WTC11 (cell line): ENCODE data around the gene ANKMY1. TPM values are rescaled to one million over a fixed set of nuclear protein-coding genes. Genes with fewer than 3 reads are reported as not detected.

Experiments used
- ATAC-seq: fragments of 200-7000 bp; cut with Tn5 transposase; 2 replicates; pipeline ENCODE4 v1.10.0; 2021; ENCODE audit warnings: mild to moderate bottlenecking, moderate library complexity
- CTCF ChIA-PET: fragments of 300-600 bp; sonication (Branson Sonifier 250); formaldehyde crosslinking; loops from one replicate; lab custom pipeline; 2021; ENCODE audit warnings: antibody characterized with exemption; lab: Charles Lee
- POLR2A ChIA-PET: fragments of 350-600 bp; sonication (Branson Sonifier 250); formaldehyde crosslinking; loops from one replicate; lab custom pipeline; 2021; ENCODE audit warnings: antibody characterized with exemption; lab: Charles Lee
- DNase-seq: peaks from one replicate; pipeline ENCODE4 v3.0.0; 2021; ENCODE audit warnings: low spot score
- H3K27ac Mint-ChIP-seq: 2 replicates; pipeline ENCODE4 v1.8.0; 2021; ENCODE audit warnings: mixed read lengths
- H3K27me3 Mint-ChIP-seq: 2 replicates; pipeline ENCODE4 v1.8.0; 2021; ENCODE audit warnings: low read depth, mild to moderate bottlenecking, moderate library complexity, mixed read lengths
- H3K36me3 Mint-ChIP-seq: 2 replicates; pipeline ENCODE4 v1.8.0; 2021; ENCODE audit warnings: mixed read lengths
- H3K4me1 Mint-ChIP-seq: 2 replicates; pipeline ENCODE4 v1.8.0; 2022; ENCODE audit warnings: mixed read lengths
- H3K4me3 Mint-ChIP-seq: 2 replicates; pipeline ENCODE4 v1.8.0; 2021; ENCODE audit warnings: mild to moderate bottlenecking, moderate library complexity, mixed read lengths
- H3K9me3 Mint-ChIP-seq: 2 replicates; pipeline ENCODE4 v1.8.0; 2021; ENCODE audit warnings: mixed read lengths
- ATF1 ChIP-seq: sonication (generic); formaldehyde crosslinking; IDR thresholded peaks from 2 replicates; pipeline ENCODE4 v1.8.1; 2023; ENCODE audit warnings: mild to moderate bottlenecking, moderate library complexity, missing genetic modification reagents
- ATF2 ChIP-seq: sonication (generic); formaldehyde crosslinking; IDR thresholded peaks from 2 replicates; pipeline ENCODE4 v1.8.1; 2022; ENCODE audit warnings: low read depth, missing genetic modification reagents, borderline replicate concordance
- CREM ChIP-seq: sonication (generic); formaldehyde crosslinking; IDR thresholded peaks from 2 replicates; pipeline ENCODE4 v1.8.1; 2022; ENCODE audit warnings: mild to moderate bottlenecking, missing genetic modification reagents, moderate library complexity
- FOXP4 ChIP-seq: sonication (generic); formaldehyde crosslinking; IDR thresholded peaks from 2 replicates; pipeline ENCODE4 v1.8.0; 2022; ENCODE audit warnings: mild to moderate bottlenecking, missing genetic modification reagents
- IRF2 ChIP-seq: sonication (generic); formaldehyde crosslinking; IDR thresholded peaks from 2 replicates; pipeline ENCODE4 v1.8.0; 2022; ENCODE audit warnings: low read depth, missing genetic modification reagents, borderline replicate concordance
- NFE2L1 ChIP-seq: sonication (generic); formaldehyde crosslinking; IDR thresholded peaks from 2 replicates; pipeline ENCODE4 v1.8.1; 2023; ENCODE audit warnings: missing genetic modification reagents
- NR1H2 ChIP-seq: sonication (generic); formaldehyde crosslinking; IDR thresholded peaks from 2 replicates; pipeline ENCODE4 v1.9.0; 2021; ENCODE audit warnings: mild to moderate bottlenecking, moderate library complexity, missing genetic modification reagents
- NR2C2 ChIP-seq: sonication (generic); formaldehyde crosslinking; IDR thresholded peaks from 2 replicates; pipeline ENCODE4 v1.8.0; 2022; ENCODE audit warnings: mild to moderate bottlenecking, missing genetic modification reagents
- SMAD3 ChIP-seq: sonication (generic); formaldehyde crosslinking; IDR thresholded peaks from 2 replicates; pipeline ENCODE4 v1.8.0; 2022; ENCODE audit warnings: missing genetic modification reagents, mild to moderate bottlenecking, borderline replicate concordance
- SMAD4 ChIP-seq: sonication (generic); formaldehyde crosslinking; IDR thresholded peaks from 2 replicates; pipeline ENCODE4 v1.8.0; 2022; ENCODE audit warnings: mild to moderate bottlenecking, missing genetic modification reagents
- ZBTB21 ChIP-seq: sonication (generic); formaldehyde crosslinking; IDR thresholded peaks from 2 replicates; pipeline ENCODE4 v1.8.1; 2023; ENCODE audit warnings: mild to moderate bottlenecking, missing genetic modification reagents, borderline replicate concordance
- ZNF281 ChIP-seq: sonication (generic); formaldehyde crosslinking; IDR thresholded peaks from 2 replicates; pipeline ENCODE4 v1.8.0; 2023; ENCODE audit warnings: mild to moderate bottlenecking, missing genetic modification reagents
- ZNF532 ChIP-seq: fragments of 250-450 bp; sonication (Bioruptor Pico); IDR thresholded peaks from 2 replicates; pipeline ENCODE4 v1.9.0; 2021; ENCODE audit warnings: mild to moderate bottlenecking, borderline replicate concordance
- total RNA-seq: library from RNA; stranded (reverse); gene quantifications from 3 replicates; pipeline ENCODE4 v1.2.3, GENCODE V29; 2021
- TF ChIP-seq, protein P1 (sequence below): fragments of 250-450 bp; sonication (Bioruptor Pico); IDR thresholded peaks from 2 replicates; pipeline ENCODE4 v1.9.0; 2021; ENCODE audit warnings: moderate library complexity, mild to moderate bottlenecking, inconsistent platforms, borderline replicate concordance

The ANKMY1 gene
- total RNA-seq, 1 experiment from 2014 or later = 4.6 TPM

- DNase-seq (no peak), ATAC-seq (no peak)
- H3K4me1 Mint-ChIP-seq = no peaks in the 10 kb centered on the region
Observed at GRCh38 chr2:240501531-240501991, 56.2 kb downstream of the ANKMY1 start.

GRCh38 chr2:240500561-240501423 is 57.0 kb downstream of the ANKMY1 start:
- DNase-seq = no peak
- Mint-ChIP-seq H3K27ac (0 out of 2 replicates have a peak overlapping the region, but pooled peaks have one; percentile 1), H3K4me1 (no peaks in the 10 kb centered on the region), H3K36me3 (peaks cover 11% of the 10 kb centered on the region), H3K4me3 (no peak overlapping the region), H3K9me3 (peaks cover 13% of the 10 kb centered on the region), H3K27me3 (peaks cover 9% of the 10 kb centered on the region)
- ATAC-seq = no peak
- no peak for TF ChIP-seq FOXP4
- no peak for TF ChIP-seq SMAD4 (CRISPR knock-in tag)
- no peak for TF ChIP-seq NR1H2 (CRISPR knock-in tag)
- no peak for TF ChIP-seq ATF1 (CRISPR knock-in tag)
- TF ChIP-seq, protein P1, sequence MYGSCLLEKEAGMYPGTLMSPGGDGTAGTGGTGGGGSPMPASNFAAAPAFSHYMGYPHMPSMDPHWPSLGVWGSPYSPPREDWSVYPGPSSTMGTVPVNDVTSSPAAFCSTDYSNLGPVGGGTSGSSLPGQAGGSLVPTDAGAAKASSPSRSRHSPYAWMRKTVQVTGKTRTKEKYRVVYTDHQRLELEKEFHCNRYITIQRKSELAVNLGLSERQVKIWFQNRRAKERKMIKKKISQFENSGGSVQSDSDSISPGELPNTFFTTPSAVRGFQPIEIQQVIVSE (CRISPR knock-in tag) = no peak
- TF ChIP-seq IRF2 (CRISPR knock-in tag) = no peak
- no peak for TF ChIP-seq ZBTB21
- no peak for TF ChIP-seq CREM (CRISPR knock-in tag)
- no peak for TF ChIP-seq ZNF281 (CRISPR knock-in tag)
- no peak for TF ChIP-seq SMAD3 (CRISPR knock-in tag)
- CTCF ChIA-PET = interaction anchor here (1.7 kb wide), 1 partner anchor 13 kb away, joined by 5 read pairs; no protein-coding TSS in a partner anchor
- POLR2A ChIA-PET = no interaction called here

More at GRCh38 chr2:240501531-240501991, 56.2 kb downstream of the ANKMY1 start:
- CTCF ChIA-PET = no interaction called here
- Mint-ChIP-seq H3K27ac (no peak overlapping the region), H3K4me3 (no peak overlapping the region), H3K9me3 (peaks cover 5% of the 10 kb centered on the region), H3K27me3 (peaks cover 7% of the 10 kb centered on the region; the same call in 1 of the 2 replicates), H3K36me3 (peaks cover 5% of the 10 kb centered on the region)
- no peak for TF ChIP-seq NFE2L1 (CRISPR knock-in tag)
- TF ChIP-seq NR1H2 (CRISPR knock-in tag) = no peak
- TF ChIP-seq ATF2 (CRISPR knock-in tag) = no peak
- TF ChIP-seq ZNF532 = no peak
- no peak for TF ChIP-seq SMAD4 (CRISPR knock-in tag)
- TF ChIP-seq NR2C2 (CRISPR knock-in tag) = no peak
- POLR2A ChIA-PET = no interaction called here
